Keratinocyte (primary cell): Measurements from ENCODE around the gene ARL3.

ENCODE experiments used
- CTCF ChIP-seq, 3 experiments: IDR thresholded peaks in 1 of 3; conservative IDR thresholded peaks in 1 of 3; optimal IDR thresholded peaks in 1 of 3; 2 replicates in 2 of 3; 3 replicates in 1 of 3; pipeline versions ENCODE3 to v1.5.1; 2011; ENCODE audit warnings: low read length in 3 of 3, mild to moderate bottlenecking in 3 of 3, moderate library complexity in 2 of 3, control low read depth in 1 of 3, inconsistent platforms in 1 of 3; ENCODE audit not compliant: insufficient read depth in 2 of 3; ENCODE audit errors: extremely low read depth in 1 of 3
- EZH2 ChIP-seq: IDR thresholded peaks from one replicate; pipeline ENCODE4 v1.6.1; 2012; ENCODE audit warnings: inconsistent platforms, mild to moderate bottlenecking, low read length, moderate library complexity

GRCh38 chr10:102677331-102678067, 36.7 kb downstream of the ARL3 start:
- TF ChIP-seq CTCF (optimal IDR thresholded peaks at IDR 0.05 in 1 of 3, IDR thresholded peaks at IDR 0.05 in 1 of 3, conservative IDR thresholded peaks at IDR 0.05 in 1 of 3; ENCODE audit: extremely low read depth in 1 of 3, insufficient read depth in 2 of 3, low read length in 3 of 3) (no peak), EZH2 (no peak)
